Muscle of leg (tissue), 11 donors: ENCODE data around the gene RREB1. TPM values are rescaled to one million over a fixed set of nuclear protein-coding genes. Genes with fewer than 3 reads are reported as not detected.
A peak's percentile ranks its signal among the peaks of the same experiment; 100 is the strongest.

ENCODE experiments used
- DNase-seq: peaks from one replicate; pipeline ENCODE4 v3.0.0; 2013
- H3K27ac ChIP-seq: one replicate; pipeline ENCODE4 v1.5.1; 2013; ENCODE audit warnings: mild to moderate bottlenecking, low read length, control low read depth
- H3K27me3 ChIP-seq: one replicate; pipeline ENCODE4 v1.6.1; 2013; ENCODE audit warnings: low read length; ENCODE audit not compliant: control insufficient read depth, insufficient read depth
- H3K36me3 ChIP-seq: one replicate; pipeline ENCODE4 v1.6.1; 2013; ENCODE audit warnings: low read length; ENCODE audit not compliant: control insufficient read depth, insufficient read depth
- H3K4me1 ChIP-seq: one replicate; pipeline ENCODE4 v1.6.1; 2013; ENCODE audit warnings: low read length; ENCODE audit not compliant: control insufficient read depth, insufficient read depth
- H3K4me3 ChIP-seq: one replicate; pipeline ENCODE4 v1.5.1; 2013; ENCODE audit warnings: low read length, control low read depth
- H3K9me3 ChIP-seq: replicated peaks from 2 replicates; pipeline ENCODE4 v1.6.1; 2013; ENCODE audit warnings: low read depth, low read length; ENCODE audit not compliant: control insufficient read depth
- WGBS: methylation state at CpG from one replicate; pipeline ENCODE4 v1.1.5; 2013; ENCODE audit warnings: missing lambda C conversion rate; ENCODE audit not compliant: insufficient coverage; 5-methylcytosine and 5-hydroxymethylcytosine counted together
- polyA plus RNA-seq, 8 donors: library from polyadenylated mRNA; unstranded; fragments of 120-200 nt; gene quantifications; one replicate each; pipeline versions ENCODE4 v1.2.1 to v1.2.3, GENCODE V29; 2013; ENCODE audit warnings: inconsistent platforms in 1 of 8, low replicate concordance in 1 of 8; ENCODE audit not compliant: insufficient read length in 8 of 8, insufficient read depth in 1 of 8
- total RNA-seq: library from RNA; stranded (reverse); fragments of 120-200 nt; gene quantifications from one replicate; pipeline ENCODE4 v1.2.4, GENCODE V29; 2013

The RREB1 gene
- total and polyA plus RNA-seq, 9 donors = 12.2 to 21.4 (median 19.0) TPM

DNA sequence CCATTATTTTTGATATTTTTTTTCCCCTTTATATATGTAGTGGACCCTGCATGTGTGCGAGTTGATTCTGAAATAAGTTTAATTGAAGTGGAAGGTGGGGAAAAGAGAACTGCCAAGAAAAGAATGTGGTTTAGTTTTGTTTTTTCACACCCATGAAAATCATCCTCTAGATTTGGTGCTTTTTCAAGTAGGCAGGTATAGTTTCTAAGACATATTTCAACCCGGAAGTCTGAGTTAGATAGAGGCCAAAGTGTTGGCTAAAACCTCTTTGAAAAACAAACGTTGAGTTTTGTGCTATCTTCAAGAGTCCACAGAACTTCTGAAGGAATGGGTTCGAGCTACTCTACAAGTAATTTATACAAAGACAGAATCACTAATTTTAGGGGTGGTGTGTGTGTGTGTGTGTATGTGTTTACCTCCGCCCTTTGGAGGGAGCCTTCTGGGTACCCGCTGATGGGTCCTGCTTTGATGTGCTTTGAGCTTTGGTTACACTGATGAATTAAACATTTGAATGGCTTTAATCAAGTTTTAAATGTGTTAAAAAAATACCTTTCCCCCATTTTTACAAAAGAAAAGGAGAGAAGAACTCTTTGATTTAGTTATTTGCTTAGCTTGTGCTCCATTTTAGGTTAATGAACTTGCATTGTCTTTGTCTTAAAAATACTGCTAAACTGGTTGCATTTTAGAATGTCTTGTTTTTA, 2.5 kb downstream of the RREB1 start:
- Histone ChIP-seq H3K4me3 (no peak overlapping the region), H3K36me3 (no peaks in the 10 kb centered on the region), H3K9me3 (no peaks in the 10 kb centered on the region), H3K4me1 (peaks cover 25% of the 10 kb centered on the region), H3K27me3 (no peaks in the 10 kb centered on the region), H3K27ac (no peak overlapping the region)
- DNase-seq = no peak
- no CpG with 5 or more reads among the region's 6 CpGs for WGBS

DNA sequence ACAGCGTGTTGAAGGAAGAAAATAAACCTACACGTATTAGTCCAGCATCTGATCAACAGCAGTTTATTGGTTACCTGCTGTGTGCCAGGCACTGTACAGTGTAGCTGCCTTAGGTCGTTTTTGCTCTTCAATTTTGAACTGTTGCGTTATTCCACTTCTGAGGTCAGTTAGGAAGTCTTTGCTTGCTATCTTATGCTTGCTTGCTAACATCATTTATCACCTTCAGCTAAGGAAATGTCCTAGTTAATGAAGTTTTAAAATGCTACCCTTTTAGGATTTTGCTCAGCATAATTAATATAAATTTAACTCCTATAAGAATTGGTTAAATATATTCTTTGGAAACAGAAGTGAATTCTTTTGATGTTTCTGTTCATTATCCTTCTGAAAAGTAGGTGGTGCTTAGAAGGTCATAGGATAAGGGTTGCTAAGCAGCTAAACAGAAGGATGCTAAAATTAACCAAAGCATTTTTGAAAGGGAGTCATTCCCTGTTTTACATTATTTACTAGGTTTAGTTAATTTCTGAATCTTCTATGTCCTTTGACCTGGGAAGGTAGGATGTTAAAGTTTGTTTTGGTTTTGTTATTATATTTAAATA, 3.4 kb downstream of the RREB1 start:
- H3K36me3 ChIP-seq = no peaks in the 10 kb centered on the region
- DNase-seq = no peak
- H3K9me3 ChIP-seq = no peaks in the 10 kb centered on the region
- no peaks in the 10 kb centered on the region for H3K27me3 ChIP-seq
- peaks cover 31% of the 10 kb centered on the region for H3K4me1 ChIP-seq
- no peak overlapping the region for H3K4me3 ChIP-seq
- no peak overlapping the region for H3K27ac ChIP-seq
- 83% methylated on average over 3 of the region's 4 CpGs for WGBS

DNA sequence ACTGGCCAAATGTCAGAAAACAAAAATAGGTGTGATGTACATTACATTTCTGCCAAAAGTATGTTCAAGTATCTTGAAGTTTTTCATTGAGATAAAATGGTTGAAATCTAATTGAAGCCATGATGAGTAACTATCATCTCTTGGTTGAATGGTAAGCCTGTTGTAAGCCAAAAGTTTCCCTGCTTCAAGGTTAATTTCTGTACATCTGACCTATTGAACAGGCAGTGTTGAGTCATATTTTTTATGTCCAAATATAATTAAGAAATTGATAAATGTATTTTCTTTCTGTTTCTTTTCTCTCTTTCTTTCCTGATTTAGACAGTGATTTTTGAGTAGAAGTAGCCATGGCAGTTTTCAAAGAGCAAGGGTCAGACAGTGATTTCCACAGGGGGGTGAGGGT, 4.4 kb downstream of the RREB1 start:
- Histone ChIP-seq H3K4me1 (peaks cover 23% of the 10 kb centered on the region), H3K4me3 (no peak overlapping the region), H3K9me3 (no peaks in the 10 kb centered on the region), H3K27me3 (no peaks in the 10 kb centered on the region), H3K36me3 (no peaks in the 10 kb centered on the region), H3K27ac (no peak overlapping the region)
- no peak for DNase-seq

DNA sequence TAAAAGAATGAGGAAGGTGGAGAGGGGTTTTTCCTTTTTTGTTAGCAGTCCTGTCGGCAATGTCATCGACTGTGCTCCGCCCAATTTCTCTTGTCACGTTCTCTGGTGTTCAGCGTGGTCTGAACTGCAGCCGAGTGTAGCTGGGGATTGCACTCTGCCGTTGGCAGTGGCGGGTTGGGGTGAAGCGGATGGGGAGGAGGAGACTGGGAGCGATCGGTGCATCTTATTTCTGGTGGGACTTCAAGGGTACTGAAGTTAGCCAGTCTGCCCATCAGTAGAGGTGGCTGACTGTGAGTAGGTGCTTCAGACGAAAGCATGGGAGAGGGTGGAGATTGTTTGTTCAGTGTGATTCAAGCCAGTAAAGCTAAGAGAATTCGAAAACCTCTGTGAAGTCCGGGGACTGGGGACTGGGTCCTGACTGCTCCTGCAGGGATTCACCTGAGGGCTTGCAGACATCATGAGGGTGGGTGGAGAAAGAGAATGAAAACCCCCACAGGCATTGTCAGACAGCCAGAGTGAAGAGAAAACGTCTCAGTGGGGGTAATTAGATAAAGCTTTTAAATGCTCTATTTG, 5.1 kb downstream of the RREB1 start:
- no peak overlapping the region for H3K4me3 ChIP-seq

DNA sequence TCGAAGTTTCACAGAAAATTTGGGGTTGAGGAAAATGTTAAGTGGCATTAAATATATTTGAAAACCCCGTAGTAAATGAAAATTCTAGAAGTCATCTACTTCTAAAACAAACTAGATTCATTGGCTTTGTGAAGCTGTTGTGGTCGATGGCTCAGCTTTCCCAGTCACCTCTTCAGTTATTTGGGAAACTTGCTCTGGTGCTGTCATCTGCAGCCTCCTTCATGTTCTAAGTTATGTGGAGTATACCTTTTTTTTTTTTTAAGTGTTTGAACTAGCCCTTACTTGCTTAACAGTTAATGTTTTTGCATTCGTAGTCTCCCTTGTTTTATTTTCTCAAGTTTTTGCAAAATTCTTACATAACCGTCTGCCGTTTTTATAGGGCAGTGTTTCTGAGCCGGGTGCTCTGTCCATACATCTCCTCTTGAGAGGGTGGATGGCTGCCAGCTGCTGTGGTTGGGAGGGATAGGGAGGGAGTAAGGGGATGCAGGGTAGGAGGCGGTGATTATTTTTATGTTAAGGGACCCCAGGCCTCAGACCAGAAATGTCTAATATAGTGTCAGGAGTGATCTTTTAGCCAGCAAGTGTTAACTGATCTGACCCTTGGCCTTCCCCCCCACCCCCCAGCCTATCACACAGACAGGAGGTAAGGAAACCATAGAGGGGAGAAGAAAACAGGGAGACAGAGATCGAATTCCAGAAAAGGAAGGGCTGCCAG, 7.1 kb downstream of the RREB1 start:
- Histone ChIP-seq H3K36me3 (no peaks in the 10 kb centered on the region), H3K9me3 (no peaks in the 10 kb centered on the region), H3K4me3 (no peak overlapping the region), H3K27me3 (no peaks in the 10 kb centered on the region), H3K4me1 (peaks cover 20% of the 10 kb centered on the region), H3K27ac (no peak overlapping the region)
- WGBS = no CpG with 5 or more reads among the region's 9 CpGs
- DNase-seq = no peak

More for the DNA sequence above, 5.1 kb downstream of the RREB1 start:
- no peaks in the 10 kb centered on the region for H3K27me3 ChIP-seq
- no peaks in the 10 kb centered on the region for H3K9me3 ChIP-seq
- DNase-seq = no peak
- no peak overlapping the region for H3K27ac ChIP-seq
- 49% methylated on average over 6 of the region's 15 CpGs for WGBS
- no peaks in the 10 kb centered on the region for H3K36me3 ChIP-seq
- peaks cover 22% of the 10 kb centered on the region for H3K4me1 ChIP-seq

DNA sequence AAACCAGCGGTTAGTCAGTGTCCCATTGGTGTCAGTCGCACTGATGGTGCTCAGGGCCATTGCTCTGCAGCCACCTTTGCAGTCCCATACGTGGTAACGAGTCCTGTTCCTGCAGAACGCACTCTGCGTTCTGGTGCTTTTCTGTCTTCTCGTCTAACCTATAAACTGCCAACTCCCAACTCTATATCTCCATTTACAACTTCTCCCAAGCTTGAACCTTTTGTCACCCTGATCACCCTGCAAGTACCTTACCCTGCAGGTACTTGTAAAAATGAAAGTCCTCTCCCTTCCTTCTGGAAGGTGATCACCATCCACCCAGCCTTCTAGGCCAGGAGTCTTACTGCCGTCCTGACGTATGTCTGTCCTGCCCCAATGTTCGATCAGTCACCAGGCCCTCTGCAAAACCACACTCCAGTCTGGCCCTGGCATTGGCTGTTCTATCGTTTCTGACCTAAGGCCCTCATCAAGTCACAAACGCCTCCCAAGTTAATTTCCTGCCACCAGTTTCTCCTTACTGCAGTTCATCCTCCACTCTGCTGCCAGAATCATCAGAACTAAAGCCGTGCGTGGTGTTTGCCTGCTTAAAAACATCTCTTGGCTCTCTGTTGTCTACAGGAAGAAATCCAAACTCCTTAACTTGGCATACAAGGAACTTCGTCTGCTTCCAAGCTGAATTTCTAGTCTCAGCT, 7.9 kb downstream of the RREB1 start:
- H3K9me3 ChIP-seq = no peaks in the 10 kb centered on the region
- WGBS = 59% methylated on average over 15 of the region's 15 CpGs
- H3K4me1 ChIP-seq = peaks cover 20% of the 10 kb centered on the region
- H3K4me3 ChIP-seq = no peak overlapping the region
- H3K36me3 ChIP-seq = no peaks in the 10 kb centered on the region
- DNase-seq = peak; percentile 56
- H3K27me3 ChIP-seq = no peaks in the 10 kb centered on the region
- H3K27ac ChIP-seq = no peak overlapping the region

DNA sequence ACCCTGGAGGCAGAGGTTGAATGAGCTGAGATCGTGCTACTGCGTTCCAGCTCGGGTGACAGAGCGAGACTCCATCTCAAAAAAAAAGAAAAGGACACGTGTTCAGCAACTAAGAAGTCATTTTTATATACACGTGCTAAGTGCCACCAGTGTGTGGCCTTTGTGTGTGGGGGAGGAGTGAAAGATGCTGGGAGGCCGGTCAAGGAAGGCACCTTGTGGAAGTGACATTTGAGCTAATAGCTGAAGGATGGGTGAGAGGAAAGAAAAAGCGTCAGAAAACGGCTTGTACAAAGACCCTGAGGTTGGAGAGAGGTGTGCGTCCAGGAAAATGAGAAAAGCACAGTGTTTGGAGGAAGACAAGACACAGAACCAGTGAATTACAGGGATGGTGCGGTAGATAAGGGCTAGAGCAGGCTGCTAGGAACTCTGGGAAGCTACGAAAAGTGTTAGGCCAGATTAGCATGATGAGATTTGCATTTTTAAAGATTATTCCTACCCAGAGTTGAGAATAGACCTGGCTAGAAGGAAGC, 11.6 kb downstream of the RREB1 start:
- H3K9me3 ChIP-seq = no peaks in the 10 kb centered on the region
- H3K36me3 ChIP-seq = peaks cover 3% of the 10 kb centered on the region
- DNase-seq = no peak
- 77% methylated on average over 6 of the region's 12 CpGs for WGBS
- peaks cover 12% of the 10 kb centered on the region for H3K4me1 ChIP-seq
- H3K27ac ChIP-seq = no peak overlapping the region
- H3K27me3 ChIP-seq = no peaks in the 10 kb centered on the region
- H3K4me3 ChIP-seq = no peak overlapping the region

DNA sequence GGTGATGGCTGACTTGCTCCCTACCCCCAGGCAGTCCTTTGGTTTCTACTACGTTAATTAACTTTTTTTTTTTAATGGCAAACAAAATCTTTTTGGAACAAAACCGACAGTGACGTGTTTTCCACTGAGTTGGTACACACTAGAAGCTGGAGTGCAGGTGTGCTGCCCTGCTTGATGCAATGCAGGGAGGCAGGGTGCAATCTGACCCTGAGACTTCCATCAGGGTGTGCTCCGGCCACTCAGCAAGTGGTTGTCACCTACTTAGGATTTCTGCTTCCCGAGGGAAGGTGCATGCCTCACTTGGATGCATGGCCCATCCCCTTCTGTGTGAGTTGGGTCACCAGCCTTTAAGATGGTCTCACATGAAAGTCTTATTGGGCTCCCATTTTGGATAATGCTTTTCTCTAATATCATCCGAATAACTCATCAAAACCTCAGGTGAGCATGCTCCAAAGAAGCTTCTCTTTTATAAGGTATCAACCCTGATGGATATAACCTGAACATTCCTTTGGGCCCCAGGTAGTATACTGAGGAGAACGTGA, 14.0 kb downstream of the RREB1 start:
- Histone ChIP-seq H3K27me3 (no peaks in the 10 kb centered on the region), H3K4me1 (no peaks in the 10 kb centered on the region), H3K4me3 (no peak overlapping the region), H3K27ac (no peak overlapping the region), H3K36me3 (peaks cover 5% of the 10 kb centered on the region), H3K9me3 (no peaks in the 10 kb centered on the region)
- no peak for DNase-seq
- WGBS = 79% methylated on average over 4 of the region's 7 CpGs

DNA sequence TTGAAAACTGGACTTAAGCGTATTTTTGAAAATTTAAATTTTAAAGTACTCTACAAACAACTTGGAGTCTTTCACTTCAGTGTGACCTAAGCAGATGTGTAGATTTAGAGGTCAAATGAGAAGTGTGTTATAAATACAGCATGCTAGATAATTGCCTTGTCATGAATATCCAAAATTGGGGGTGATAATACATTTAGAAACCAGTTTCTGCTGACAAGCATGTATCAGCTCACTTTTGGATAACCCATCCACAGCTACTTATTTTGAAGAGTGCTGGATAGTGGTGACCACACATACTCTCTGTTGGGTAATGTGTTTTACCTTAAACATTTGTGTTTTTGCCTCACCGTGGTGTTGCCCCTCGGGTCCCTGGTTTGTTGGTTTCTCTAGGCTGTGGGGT, 14.9 kb downstream of the RREB1 start:
- WGBS = 100% methylated on average over 2 of the region's 3 CpGs
- Histone ChIP-seq H3K9me3 (no peaks in the 10 kb centered on the region), H3K4me1 (peaks cover 2% of the 10 kb centered on the region), H3K27ac (no peak overlapping the region), H3K27me3 (no peaks in the 10 kb centered on the region), H3K4me3 (no peak overlapping the region), H3K36me3 (peaks cover 6% of the 10 kb centered on the region)
- no peak for DNase-seq
